Mesenteric fat pad (tissue), 1 donor: ENCODE measurements around the gene TSPAN7. TPM values are rescaled to one million over a fixed set of nuclear protein-coding genes. Genes with fewer than 3 reads are reported as not detected.

ENCODE experiments used
- DNase-seq: peaks from one replicate; pipeline ENCODE4 v3.0.0-alpha.2; 2020; ENCODE audit warnings: low spot score
- total RNA-seq: library from RNA; stranded (reverse); fragmentation: NEBNext Ultra II Directional; extraction: Animal tissue kit (Norgen Biotek cat#: 25700); gene quantifications from one replicate; pipeline ENCODE4 v1.2.1, GENCODE V29; 2021
- donor health status: DM: yes; HTN: yes; CAD: no.

TSPAN7 gene
- total RNA-seq, 1 donor from 2014 or later = 32.0 TPM

DNA sequence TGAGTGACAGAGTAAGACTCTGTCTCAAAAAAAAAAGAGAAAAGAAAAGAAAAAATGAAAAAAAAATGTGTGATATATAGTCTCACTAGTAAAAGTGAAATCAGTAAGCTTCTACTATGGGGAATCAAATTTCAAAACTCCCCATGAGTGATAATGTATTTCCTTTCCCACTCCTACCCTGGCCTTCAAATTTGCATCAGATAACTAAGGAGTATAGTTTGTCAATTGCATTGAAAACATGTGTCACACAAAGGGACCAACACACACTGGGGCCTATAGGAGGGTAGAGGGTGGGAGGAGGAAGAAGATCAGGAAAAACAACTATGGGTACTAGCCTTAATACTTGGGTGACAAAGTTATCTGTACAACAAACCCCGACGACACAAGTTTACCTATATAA lies 118.4 kb downstream of the TSPAN7 start:
- DNase-seq = no peak

DNA sequence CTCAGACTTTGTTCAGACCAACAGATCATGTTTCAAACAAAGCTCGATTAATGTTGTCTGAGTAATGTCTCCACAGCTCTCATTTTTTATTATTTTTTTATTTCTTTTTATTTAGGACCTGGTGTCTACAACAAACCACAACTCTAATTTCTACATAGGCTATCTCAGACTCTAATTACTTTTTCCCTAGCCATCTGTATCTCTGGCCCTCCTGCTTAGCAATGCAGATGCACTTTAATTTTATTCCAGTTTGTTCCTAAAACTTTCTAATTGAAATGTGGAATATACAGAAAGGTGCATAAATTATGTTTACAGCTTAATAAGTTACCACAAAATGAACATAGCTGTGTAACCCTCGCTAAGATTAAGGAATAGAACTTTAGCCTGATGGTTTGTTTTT lies 120.8 kb downstream of the TSPAN7 start:
- no peak for DNase-seq

DNA sequence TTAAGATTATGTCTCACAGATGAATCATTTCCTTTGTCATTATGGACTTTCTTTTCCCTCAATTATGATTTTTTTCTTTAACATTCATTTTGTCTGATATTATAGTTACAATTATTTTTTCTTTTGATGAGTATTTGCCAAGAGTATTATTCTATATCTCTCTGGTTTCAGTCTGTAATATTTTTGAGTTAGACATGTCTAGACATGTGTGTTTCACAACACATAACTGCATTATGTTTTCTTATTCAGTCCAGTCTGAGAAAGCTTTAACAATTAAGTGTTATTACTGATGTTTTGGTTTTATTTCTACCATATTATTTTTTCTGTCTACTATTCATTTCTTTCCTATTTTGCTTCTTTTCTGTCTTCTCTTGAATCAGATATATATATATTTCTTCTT lies 131.6 kb downstream of the TSPAN7 start:
- no peak for DNase-seq

DNA sequence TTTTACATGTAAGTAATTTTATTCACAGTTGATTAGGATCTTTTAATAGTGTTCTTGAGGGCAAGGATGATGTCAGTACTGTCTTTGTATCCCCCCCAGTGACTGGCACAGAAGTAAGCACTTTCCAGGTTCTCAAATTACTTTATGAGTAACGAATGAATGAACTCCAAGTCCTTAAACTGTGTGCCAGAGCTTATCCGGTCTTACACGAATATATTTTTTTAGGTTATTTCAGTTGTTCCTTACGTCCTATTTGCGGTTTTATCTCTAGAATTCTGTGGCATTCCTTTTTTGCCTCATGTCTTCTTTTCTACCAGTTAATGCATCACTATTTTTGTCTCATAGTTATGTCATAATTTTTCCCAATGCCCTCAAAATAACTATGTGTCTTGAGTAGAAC lies 133.1 kb downstream of the TSPAN7 start:
- no peak for DNase-seq

DNA sequence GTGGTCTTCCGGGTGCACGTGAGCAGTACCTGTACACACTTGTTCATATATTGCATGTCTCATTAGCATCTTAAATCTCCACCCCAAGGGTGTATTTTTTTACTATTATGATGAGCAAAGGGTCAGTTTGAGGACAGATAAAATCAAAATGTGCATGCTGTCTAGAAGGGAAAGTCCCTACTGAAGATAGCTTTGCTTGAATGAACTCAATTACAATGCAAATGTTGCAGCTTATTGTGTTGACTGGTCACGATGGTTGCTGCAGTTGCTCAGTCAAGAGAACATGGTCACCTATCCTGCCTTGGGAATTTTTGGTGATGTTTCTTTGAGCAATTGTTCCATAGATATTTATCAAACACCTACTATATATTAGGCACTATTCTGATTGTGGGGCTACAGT lies 136.1 kb downstream of the TSPAN7 start:
- no peak for DNase-seq

DNA sequence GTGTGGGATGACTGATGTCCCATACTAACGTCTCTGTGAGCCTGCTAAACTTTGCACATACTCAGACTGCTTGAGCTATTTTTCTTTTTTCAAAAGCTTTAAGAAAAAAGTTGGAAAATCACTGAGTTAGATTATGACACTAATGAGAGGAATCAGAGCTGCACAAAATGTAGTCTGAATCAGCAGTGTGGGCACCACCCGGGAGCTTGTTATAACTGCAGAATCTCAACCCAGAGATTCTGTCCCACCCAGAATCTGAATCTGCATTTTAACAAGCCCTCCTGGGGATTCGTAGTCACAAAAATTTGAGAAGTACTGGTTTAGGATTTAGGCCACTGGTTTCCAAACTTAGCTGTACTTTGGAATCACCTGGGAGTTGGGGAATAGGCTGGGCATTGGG lies 137.8 kb downstream of the TSPAN7 start:
- no peak for DNase-seq

DNA sequence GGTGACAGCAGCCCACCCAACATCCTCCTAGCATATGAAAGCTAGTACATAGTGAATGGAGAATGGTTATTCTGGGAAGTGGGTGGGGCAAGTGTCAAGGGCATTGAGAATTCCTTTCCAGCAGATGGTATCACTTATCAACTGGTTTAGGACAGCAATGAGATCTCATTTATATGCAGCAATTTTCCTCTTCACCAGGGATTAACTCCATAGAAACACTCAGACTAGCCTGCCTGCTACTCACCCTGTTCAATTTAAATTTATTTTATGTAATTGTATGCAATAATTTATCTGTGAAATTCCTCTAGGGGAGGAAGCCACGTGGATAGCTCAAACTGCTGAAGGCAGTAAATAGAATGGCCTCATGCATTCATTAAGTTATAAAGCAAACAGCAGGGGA lies 138.4 kb downstream of the TSPAN7 start:
- DNase-seq = no peak

DNA sequence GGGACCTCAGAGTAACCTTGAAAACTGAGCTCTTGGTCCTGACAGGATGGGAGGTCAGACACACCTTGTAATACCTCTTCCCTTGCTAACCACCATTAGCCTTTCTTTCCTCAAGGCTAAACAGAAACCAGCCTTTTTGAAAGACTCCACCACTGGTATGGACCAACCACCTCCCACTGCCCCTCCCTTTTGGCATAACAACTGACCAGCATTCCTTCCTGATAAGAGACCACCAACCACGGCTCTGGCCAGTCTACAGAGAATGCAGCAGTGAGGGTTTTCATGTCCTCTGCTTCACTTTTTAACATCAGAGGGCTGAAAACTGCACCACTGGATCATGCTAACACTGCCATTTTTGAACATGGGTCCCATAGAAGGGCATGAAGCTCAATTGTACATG lies 139.7 kb downstream of the TSPAN7 start:
- no peak for DNase-seq

DNA sequence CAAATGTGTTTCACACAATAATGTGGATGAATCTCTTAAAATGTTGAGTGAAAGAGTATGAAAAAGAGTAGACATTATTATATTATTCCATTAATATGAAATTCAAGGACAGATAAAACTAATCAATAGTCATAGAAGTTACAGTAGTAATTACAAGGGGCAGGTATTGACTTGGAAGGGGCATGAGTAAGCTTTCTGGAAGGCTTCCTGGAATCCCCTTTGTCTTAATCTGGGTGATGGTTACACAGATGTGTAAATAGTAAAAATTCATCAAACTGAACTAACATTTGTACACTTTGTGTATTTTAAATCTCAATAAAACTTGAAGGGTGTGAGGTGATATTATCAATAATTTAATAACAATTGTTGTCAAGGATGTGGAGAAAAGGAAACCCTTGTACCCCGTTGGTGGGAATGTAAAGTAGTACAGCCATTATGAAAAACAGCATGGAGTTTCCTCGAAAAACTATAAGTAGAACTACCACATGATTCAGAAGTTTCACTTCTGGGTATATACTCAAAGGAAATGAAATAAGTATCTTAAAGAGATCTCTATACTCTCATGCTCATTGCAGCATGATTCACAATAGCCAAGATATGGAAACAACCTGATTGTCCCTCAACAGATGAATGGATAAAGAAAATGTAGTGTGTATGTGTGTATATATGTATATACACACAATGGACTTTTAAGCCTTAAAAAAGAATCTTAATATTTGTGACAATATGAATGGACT lies 143.0 kb downstream of the TSPAN7 start:
- DNase-seq = no peak

DNA sequence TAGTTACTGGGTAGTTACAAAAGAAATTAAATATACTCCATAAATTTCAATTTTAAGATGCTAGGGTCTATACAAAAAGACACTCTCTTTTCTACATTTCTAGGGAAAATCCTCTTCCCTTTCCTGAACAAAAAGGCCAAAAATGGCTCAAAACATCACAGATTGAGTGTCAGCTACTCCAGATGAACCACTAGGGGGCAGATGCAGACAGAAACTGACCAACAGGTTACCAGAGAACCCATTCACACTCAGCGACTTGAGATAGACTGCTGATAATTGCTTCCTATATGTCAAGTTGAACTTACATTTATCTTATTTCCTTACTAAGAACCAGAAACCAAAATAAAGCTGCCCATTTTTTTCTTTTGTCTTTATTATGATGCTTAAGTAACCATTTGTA lies 156.5 kb downstream of the TSPAN7 start:
- DNase-seq = no peak

DNA sequence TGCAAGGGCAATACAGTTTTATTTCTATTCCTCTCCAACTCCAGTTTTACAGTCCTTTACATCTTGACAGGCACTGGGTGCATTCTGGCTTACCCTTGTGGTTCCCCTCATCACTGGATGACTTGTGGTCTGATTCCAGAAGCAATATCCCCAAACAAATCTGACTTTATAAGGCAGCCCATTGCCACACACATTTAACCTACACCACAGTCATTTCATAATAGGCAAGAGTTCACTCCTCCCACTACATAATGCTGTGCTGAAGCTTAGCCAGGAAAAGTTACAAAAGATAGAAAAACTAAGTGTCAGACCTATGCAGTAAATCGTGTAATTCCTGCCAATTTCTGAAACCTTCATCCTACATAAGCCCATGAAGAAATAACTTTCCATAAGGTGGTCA lies 157.0 kb downstream of the TSPAN7 start:
- DNase-seq = no peak

DNA sequence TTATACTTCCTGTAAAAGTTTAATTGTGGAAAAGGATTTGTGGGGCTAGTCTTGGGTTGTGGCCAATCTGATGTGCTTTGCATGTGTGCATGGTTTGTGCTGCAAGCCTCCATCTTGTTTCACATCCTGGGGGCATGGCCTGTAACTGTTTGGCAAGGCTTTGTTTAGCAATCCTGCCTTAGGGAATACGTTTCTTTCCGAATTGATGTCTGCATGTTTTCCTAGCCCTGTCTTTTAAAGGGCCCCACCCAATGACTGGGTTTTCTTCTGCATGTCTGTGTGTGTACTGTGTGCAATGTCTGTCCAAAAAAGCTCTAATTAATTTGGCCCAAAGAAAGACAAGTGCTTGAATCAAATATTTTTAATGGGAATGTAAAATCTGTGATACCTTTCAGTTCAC lies 165.3 kb downstream of the TSPAN7 start:
- no peak for DNase-seq

DNA sequence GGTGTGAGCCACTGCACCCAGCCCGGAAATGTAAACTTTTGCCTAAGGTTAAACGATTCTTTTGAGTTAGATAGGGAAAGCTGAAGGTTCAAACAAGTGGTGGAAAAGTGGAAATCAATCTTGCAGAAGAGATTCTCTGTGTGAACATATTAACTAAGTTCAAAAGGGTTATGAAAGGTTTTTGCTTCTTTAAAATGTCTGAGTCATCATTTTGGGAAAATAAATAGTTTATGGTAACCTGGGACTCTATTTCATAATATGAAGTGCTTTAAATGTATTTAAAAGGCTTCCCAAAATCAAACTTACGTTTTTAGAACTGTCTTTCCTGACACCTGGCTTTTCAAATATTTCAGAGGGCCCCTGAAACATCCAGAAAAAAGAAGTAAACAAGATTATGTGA lies 166.3 kb downstream of the TSPAN7 start:
- no peak for DNase-seq

DNA sequence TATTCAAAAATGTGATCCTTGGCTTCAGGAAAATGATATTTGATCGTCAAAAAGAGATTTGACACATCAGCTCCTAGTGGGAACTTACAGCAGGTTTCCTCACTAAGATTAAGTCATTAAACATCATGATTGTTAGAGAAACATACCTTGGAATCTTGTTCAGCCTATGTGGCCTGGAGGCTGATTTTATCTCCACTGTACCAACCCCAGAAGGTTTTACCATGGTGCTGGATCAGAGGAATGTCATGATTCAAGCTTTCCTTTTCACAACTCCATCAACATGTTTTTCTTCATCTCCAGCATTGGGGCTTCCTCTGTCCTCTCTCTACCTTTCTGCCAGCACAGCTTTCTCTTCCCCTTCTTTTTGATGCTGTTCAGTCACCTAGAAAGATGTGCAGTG lies 171.5 kb downstream of the TSPAN7 start:
- no peak for DNase-seq

Other genes starting within 250 kb of the TSPAN7 start
- gene RPGR, start 234.0 kb upstream of the TSPAN7 start, total RNA-seq = 31.2 TPM
- not detected for gene OTC, start 208.9 kb upstream of the TSPAN7 start, total RNA-seq
- 35.0 TPM for gene MID1IP1, start 239.9 kb downstream of the TSPAN7 start, total RNA-seq